Neuronal stem cell (in vitro differentiated cells): ENCODE results near the gene CADM3.

ENCODE experiments used
- DNase-seq: peaks from one replicate; pipeline ENCODE4 v3.0.0-alpha.2; 2013; ENCODE audit warnings: low spot score
- H2AFZ ChIP-seq: one replicate; pipeline ENCODE4 v1.6.1; 2013; ENCODE audit warnings: mild to moderate bottlenecking, low read length, inconsistent platforms
- H2AK5ac ChIP-seq: 2 replicates; pipeline ENCODE4 v1.6.1; 2013; ENCODE audit warnings: low read depth, mild to moderate bottlenecking, inconsistent platforms, low read length, moderate library complexity, mixed read lengths
- H2BK120ac ChIP-seq: 2 replicates; pipeline ENCODE4 v1.6.1; 2013; ENCODE audit warnings: low read depth, mild to moderate bottlenecking, inconsistent platforms, low read length, moderate library complexity, mixed read lengths
- H2BK12ac ChIP-seq: one replicate; pipeline ENCODE4 v1.6.1; 2013; ENCODE audit warnings: low read length, inconsistent platforms
- H2BK15ac ChIP-seq: 2 replicates; pipeline ENCODE4 v1.6.1; 2013; ENCODE audit warnings: mild to moderate bottlenecking, low read length, inconsistent platforms, mixed read lengths
- H2BK5ac ChIP-seq: one replicate; pipeline ENCODE4 v1.6.1; 2013; ENCODE audit warnings: inconsistent platforms, mild to moderate bottlenecking, low read length, moderate library complexity
- H3K14ac ChIP-seq: one replicate; pipeline ENCODE4 v1.6.1; 2013; ENCODE audit warnings: low read length, inconsistent platforms
- H3K18ac ChIP-seq: 2 replicates; pipeline ENCODE4 v1.6.1; 2013; ENCODE audit warnings: low read length, inconsistent platforms
- H3K23ac ChIP-seq: 2 replicates; pipeline ENCODE4 v1.6.1; 2013; ENCODE audit warnings: low read depth, mild to moderate bottlenecking, mixed read lengths, low read length, inconsistent platforms; ENCODE audit not compliant: poor library complexity
- H3K27ac ChIP-seq: replicated peaks from 3 replicates; pipeline ENCODE4 v1.5.1; 2013; ENCODE audit warnings: low read length, inconsistent platforms
- H3K27me3 ChIP-seq, 3 experiments: 2 replicates each; pipeline ENCODE4 v1.6.1; 2013; ENCODE audit warnings: low read length in 3 of 3, mild to moderate bottlenecking in 2 of 3, inconsistent platforms in 1 of 3, low read depth in 1 of 3, mixed read lengths in 1 of 3, moderate library complexity in 1 of 3; ENCODE audit not compliant: control insufficient read depth in 3 of 3, insufficient read depth in 3 of 3
- H3K36me3 ChIP-seq, 2 donors: replicated peaks in 1 of 2; 2 replicates each; pipeline ENCODE4 v1.6.1; 2013; ENCODE audit warnings: low read length in 2 of 2; ENCODE audit not compliant: control insufficient read depth in 2 of 2, insufficient read depth in 2 of 2
- H3K4ac ChIP-seq: 2 replicates; pipeline ENCODE4 v1.6.1; 2013; ENCODE audit warnings: inconsistent platforms, mild to moderate bottlenecking, low read length, moderate library complexity
- H3K4me1 ChIP-seq, 2 donors: 1 replicate in 1 of 2; 2 replicates in 1 of 2; pipeline ENCODE4 v1.6.1; 2013; ENCODE audit warnings: low read length in 2 of 2, low read depth in 1 of 2; ENCODE audit not compliant: control insufficient read depth in 2 of 2, insufficient read depth in 1 of 2
- H3K4me2 ChIP-seq: one replicate; pipeline ENCODE4 v1.6.1; 2013; ENCODE audit warnings: mild to moderate bottlenecking, low read length, inconsistent platforms; ENCODE audit not compliant: insufficient read depth, poor library complexity, severe bottlenecking
- H3K4me3 ChIP-seq, 2 donors: 2 replicates each; pipeline ENCODE4 v1.5.1; 2013; ENCODE audit warnings: low read length in 2 of 2, mild to moderate bottlenecking in 2 of 2, inconsistent platforms in 1 of 2, moderate library complexity in 1 of 2
- H3K79me1 ChIP-seq: one replicate; pipeline ENCODE4 v1.6.1; 2013; ENCODE audit warnings: low read depth, mild to moderate bottlenecking, inconsistent platforms, low read length, moderate library complexity
- H3K9ac ChIP-seq: one replicate; pipeline ENCODE4 v1.6.1; 2013; ENCODE audit warnings: mild to moderate bottlenecking, low read depth, low read length, inconsistent platforms; ENCODE audit not compliant: poor library complexity
- H3K9me3 ChIP-seq, 2 donors: replicated peaks in 1 of 2; 2 replicates each; pipeline versions ENCODE3 to v1.6.1; 2013; ENCODE audit warnings: low read length in 2 of 2, mild to moderate bottlenecking in 2 of 2, inconsistent platforms in 1 of 2, low read depth in 1 of 2, mixed read lengths in 1 of 2, moderate library complexity in 1 of 2; ENCODE audit not compliant: control insufficient read depth in 2 of 2, insufficient read depth in 1 of 2
- H4K8ac ChIP-seq: one replicate; pipeline ENCODE4 v1.6.1; 2013; ENCODE audit warnings: low read depth, mild to moderate bottlenecking, inconsistent platforms, low read length, moderate library complexity
- H4K91ac ChIP-seq: one replicate; pipeline ENCODE4 v1.6.1; 2013; ENCODE audit warnings: low read length, low read depth, mild to moderate bottlenecking, inconsistent platforms; ENCODE audit not compliant: poor library complexity
- WGBS, 2 donors: extraction: QIAGEN DNeasy Blood & Tissue Kit; methylation state at CpG; one replicate each; pipeline ENCODE4 v1.1.7; 2013; ENCODE audit warnings: missing lambda C conversion rate in 2 of 2, mixed read lengths in 1 of 2; ENCODE audit not compliant: insufficient read length in 2 of 2, insufficient replicate concordance in 1 of 2; ENCODE audit errors: extremely low coverage in 2 of 2; 5-methylcytosine and 5-hydroxymethylcytosine counted together

The CADM3 gene

DNA sequence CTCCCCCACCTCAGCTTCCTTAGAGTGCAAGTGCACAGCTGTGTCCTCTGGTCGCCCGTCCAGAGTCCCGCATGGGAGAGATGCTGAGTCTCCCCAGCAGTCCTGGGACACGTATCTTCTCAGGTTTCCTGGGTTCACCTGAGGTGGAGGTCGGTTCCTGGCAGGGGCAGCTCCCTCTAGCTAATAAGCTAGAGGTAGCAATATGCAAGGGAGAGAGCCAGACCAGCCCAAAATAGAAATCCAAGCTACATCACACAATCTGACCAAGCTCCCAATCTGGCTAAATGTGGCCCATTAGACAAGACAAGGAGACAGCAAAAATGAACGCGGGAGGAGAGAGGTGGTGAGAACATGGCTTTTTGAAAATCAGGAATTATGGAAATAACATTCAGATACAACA lies 30.9 kb upstream of the CADM3 start:
- H3K4me3 ChIP-seq: no peak overlapping the region
- no peak for DNase-seq
- H3K36me3 ChIP-seq: no peaks in the 10 kb centered on the region
- H3K4me2 ChIP-seq: no peak overlapping the region
- no peaks in the 10 kb centered on the region for H3K79me1 ChIP-seq
- H3K27me3 ChIP-seq: no peaks in the 10 kb centered on the region
- H3K23ac ChIP-seq: no peak overlapping the region
- no peak overlapping the region for H2BK120ac ChIP-seq
- no peaks in the 10 kb centered on the region for H3K9me3 ChIP-seq
- H4K91ac ChIP-seq: no peak overlapping the region
- H2BK12ac ChIP-seq: no peak overlapping the region
- H4K8ac ChIP-seq: no peak overlapping the region
- H3K9ac ChIP-seq: no peak overlapping the region
- no peak overlapping the region for H3K27ac ChIP-seq
- H2BK15ac ChIP-seq: no peak overlapping the region
- no peak overlapping the region for H3K14ac ChIP-seq
- no peak overlapping the region for H3K4ac ChIP-seq
- peaks cover 5 to 7% of the 10 kb centered on the region in 2 donors for H3K4me1 ChIP-seq
- H3K18ac ChIP-seq: no peak overlapping the region
- no peak overlapping the region for H2AK5ac ChIP-seq
- no CpG with 5 or more reads among the region's 7 CpGs for WGBS, 2 donors
- H2BK5ac ChIP-seq: no peak overlapping the region
- H2AFZ ChIP-seq: no peak overlapping the region

DNA sequence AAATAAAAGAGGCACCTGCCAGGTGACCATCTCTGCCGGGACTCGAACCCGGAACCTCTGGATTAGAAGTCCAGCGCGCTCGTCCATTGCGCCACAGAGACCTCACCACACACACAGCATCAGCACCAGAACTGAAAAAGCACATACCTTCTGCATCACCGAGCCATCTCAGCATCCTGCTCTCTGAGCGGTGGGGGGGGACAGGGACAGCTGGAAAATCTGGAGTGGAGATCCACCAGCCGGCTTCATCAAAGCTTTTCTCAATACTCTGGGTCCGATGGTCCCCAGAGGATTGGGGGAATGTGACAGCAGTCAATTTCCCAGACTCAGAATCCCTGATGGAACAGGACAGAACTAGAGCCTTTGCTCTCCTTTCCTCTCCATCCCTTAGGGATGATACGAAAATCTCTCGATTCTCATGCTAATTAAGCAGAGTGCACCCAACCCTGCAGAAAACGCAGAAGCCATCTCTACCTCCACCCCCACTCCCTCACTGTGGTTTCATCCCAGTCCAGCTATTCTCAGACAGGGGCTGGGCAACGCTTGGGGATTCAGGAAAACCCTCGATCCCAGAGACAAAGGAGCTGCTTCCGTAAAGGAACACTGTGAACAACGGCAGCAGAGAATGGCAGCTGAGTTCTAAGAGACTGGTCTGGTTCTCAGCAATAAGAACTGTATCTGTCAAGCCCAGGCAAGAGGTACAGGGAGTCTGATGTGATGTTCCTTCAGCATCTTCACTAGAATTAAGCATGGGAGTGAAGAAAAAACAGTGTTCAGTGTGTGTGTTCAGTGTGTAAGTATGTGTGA lies 29.6 kb upstream of the CADM3 start:
- no peaks in the 10 kb centered on the region for H3K36me3 ChIP-seq
- no peaks in the 10 kb centered on the region for H3K9me3 ChIP-seq
- no CpG with 5 or more reads among the region's 18 CpGs for WGBS, 2 donors
- H3K18ac ChIP-seq: no peak overlapping the region
- peaks cover 5 to 7% of the 10 kb centered on the region in 2 donors for H3K4me1 ChIP-seq
- peak overlapping the region; percentile 75 for H2AFZ ChIP-seq
- H3K27ac ChIP-seq: peak overlapping the region; percentile 13
- H3K23ac ChIP-seq: no peak overlapping the region
- no peak overlapping the region for H2BK12ac ChIP-seq
- H3K4me2 ChIP-seq: peak overlapping the region; percentile 38
- peak overlapping the region; percentile 19 to 67 for H3K4me3 ChIP-seq
- H3K79me1 ChIP-seq: no peaks in the 10 kb centered on the region
- no peak overlapping the region for H3K9ac ChIP-seq
- H2BK5ac ChIP-seq: no peak overlapping the region
- H4K91ac ChIP-seq: no peak overlapping the region
- H3K27me3 ChIP-seq: no peaks in the 10 kb centered on the region
- H2BK120ac ChIP-seq: no peak overlapping the region
- no peak overlapping the region for H2BK15ac ChIP-seq
- peak; percentile 78 for DNase-seq
- no peak overlapping the region for H4K8ac ChIP-seq
- H3K14ac ChIP-seq: no peak overlapping the region
- H2AK5ac ChIP-seq: no peak overlapping the region
- H3K4ac ChIP-seq: no peak overlapping the region

DNA sequence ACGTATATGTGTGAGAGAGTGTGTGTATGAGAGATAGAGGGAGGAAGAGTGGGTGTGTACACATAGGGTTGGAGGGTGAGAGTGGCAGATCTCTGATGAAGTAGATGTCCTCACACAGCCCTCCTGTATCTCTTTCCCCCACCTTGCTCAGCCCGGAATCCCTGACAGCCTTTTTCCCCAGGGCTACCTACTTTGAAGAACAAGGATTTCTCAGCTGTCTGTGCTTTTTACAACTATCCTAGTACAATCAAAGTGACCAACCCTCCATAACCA lies 29.1 kb upstream of the CADM3 start:
- H2AFZ ChIP-seq: peak overlapping the region; percentile 75
- no peak overlapping the region for H3K18ac ChIP-seq
- H3K4me2 ChIP-seq: peak overlapping the region; percentile 38
- H3K27me3 ChIP-seq: no peaks in the 10 kb centered on the region
- H2BK12ac ChIP-seq: no peak overlapping the region
- no peak overlapping the region for H3K4ac ChIP-seq
- no peaks in the 10 kb centered on the region for H3K36me3 ChIP-seq
- H3K9me3 ChIP-seq: no peaks in the 10 kb centered on the region
- H4K91ac ChIP-seq: no peak overlapping the region
- no peak overlapping the region for H4K8ac ChIP-seq
- peak overlapping the region; percentile 19 to 67 for H3K4me3 ChIP-seq
- 100% methylated on average over 1 of the region's 2 CpGs; no CpG with 5 or more reads in 1 of the 2 donors for WGBS, 2 donors
- H3K27ac ChIP-seq: peak overlapping the region; percentile 13
- H3K14ac ChIP-seq: no peak overlapping the region
- H2BK120ac ChIP-seq: no peak overlapping the region
- H3K4me1 ChIP-seq: peaks cover 7% of the 10 kb centered on the region in 2 donors
- no peak overlapping the region for H2AK5ac ChIP-seq
- no peak overlapping the region for H2BK5ac ChIP-seq
- H3K79me1 ChIP-seq: no peaks in the 10 kb centered on the region
- no peak overlapping the region for H2BK15ac ChIP-seq
- no peak for DNase-seq
- H3K23ac ChIP-seq: no peak overlapping the region
- H3K9ac ChIP-seq: no peak overlapping the region

DNA sequence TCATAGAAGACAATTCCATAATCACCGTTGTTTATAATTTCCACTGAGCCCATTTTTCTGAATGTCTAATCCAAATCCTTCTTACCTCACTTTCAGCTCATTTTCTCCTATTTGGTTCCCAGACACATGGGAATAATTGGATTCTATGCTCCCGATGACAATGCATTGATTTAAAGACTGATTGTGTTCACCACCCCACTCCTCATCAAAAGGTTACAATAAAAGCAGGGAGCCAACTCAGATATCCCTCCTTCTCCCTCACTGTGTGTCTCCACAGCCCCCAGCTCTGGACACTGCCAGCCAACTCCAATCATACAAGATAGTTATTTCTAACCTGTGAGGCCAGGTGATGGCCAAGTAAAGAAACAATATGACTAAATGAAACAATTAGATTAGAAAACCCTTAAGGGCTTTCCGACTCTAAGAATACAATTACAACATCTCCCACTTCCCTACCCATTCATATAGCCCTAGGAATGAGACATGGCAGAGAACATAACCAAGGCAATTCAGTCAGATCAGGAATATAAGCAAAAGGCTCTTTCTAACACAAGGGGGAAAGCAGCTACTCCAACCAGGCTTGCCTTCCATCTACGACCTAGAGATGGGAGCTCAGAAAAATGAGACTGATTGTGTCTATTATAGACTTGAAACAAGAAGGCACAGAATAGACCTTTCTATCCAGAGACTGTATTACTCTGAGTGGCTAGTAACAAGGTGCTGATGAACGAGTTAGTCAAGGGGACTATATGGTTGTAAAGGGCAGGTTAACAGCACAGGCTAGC lies 28.5 kb upstream of the CADM3 start:
- no peaks in the 10 kb centered on the region for H3K27me3 ChIP-seq
- peaks cover 7% of the 10 kb centered on the region in 2 donors for H3K4me1 ChIP-seq
- no peaks in the 10 kb centered on the region for H3K36me3 ChIP-seq

More for the DNA sequence above, 28.5 kb upstream of the CADM3 start:
- Histone ChIP-seq H2BK12ac (no peak overlapping the region), H3K27ac (no peak overlapping the region), H2BK15ac (no peak overlapping the region), H3K14ac (no peak overlapping the region), H3K23ac (no peak overlapping the region), H2AK5ac (no peak overlapping the region), H3K18ac (no peak overlapping the region), H3K4me2 (no peak overlapping the region), H3K4ac (no peak overlapping the region), H2AFZ (no peak overlapping the region), H3K9ac (no peak overlapping the region), H2BK120ac (no peak overlapping the region), H2BK5ac (no peak overlapping the region), H4K8ac (no peak overlapping the region), H3K9me3 (no peaks in the 10 kb centered on the region), H3K79me1 (no peaks in the 10 kb centered on the region), H3K4me3 (no peak overlapping the region), H4K91ac (no peak overlapping the region)
- no CpG with 5 or more reads among the region's 5 CpGs for WGBS, 2 donors
- DNase-seq: no peak
